Type B pancreatic cell (in vitro differentiated cells): ENCODE data around the gene MGAT5. TPM values are rescaled to one million over a fixed set of nuclear protein-coding genes. Genes with fewer than 3 reads are reported as not detected.

Experiments
- DNase-seq: peaks from one replicate; pipeline ENCODE4 v3.0.0; 2021; ENCODE audit warnings: mixed read lengths; ENCODE audit not compliant: unreplicated experiment; ENCODE audit errors: extremely low spot score
- H3K27ac Mint-ChIP-seq: 2 replicates; pipeline ENCODE4 v1.8.0; 2021; ENCODE audit warnings: mild to moderate bottlenecking, mixed read lengths
- H3K27me3 Mint-ChIP-seq: 2 replicates; pipeline ENCODE4 v1.8.0; 2021; ENCODE audit warnings: mixed read lengths
- H3K36me3 Mint-ChIP-seq: 2 replicates; pipeline ENCODE4 v1.8.0; 2021; ENCODE audit warnings: mixed read lengths
- H3K4me1 Mint-ChIP-seq: one replicate; pipeline ENCODE4 v1.8.0; 2021; ENCODE audit warnings: mixed read lengths; ENCODE audit not compliant: unreplicated experiment
- H3K4me3 Mint-ChIP-seq: 2 replicates; pipeline ENCODE4 v1.8.0; 2021; ENCODE audit warnings: mild to moderate bottlenecking, mixed read lengths
- H3K9me3 Mint-ChIP-seq: 2 replicates; pipeline ENCODE4 v1.8.0; 2021; ENCODE audit warnings: mixed read lengths
- total RNA-seq: library from RNA; stranded (reverse); gene quantifications from 2 replicates; pipeline ENCODE4 v1.2.1, GENCODE V29; 2021; ENCODE audit warnings: low replicate concordance
- TF ChIP-seq, protein P1 (sequence below): fragments of 200-600 bp; sonication (generic); conservative IDR thresholded peaks from 2 replicates; pipeline ENCODE4 v1.5.0; 2021; ENCODE audit warnings: antibody characterized with exemption, mild to moderate bottlenecking

MGAT5 gene
- total RNA-seq, 1 donor from 2014 or later = 37.2 TPM

DNA sequence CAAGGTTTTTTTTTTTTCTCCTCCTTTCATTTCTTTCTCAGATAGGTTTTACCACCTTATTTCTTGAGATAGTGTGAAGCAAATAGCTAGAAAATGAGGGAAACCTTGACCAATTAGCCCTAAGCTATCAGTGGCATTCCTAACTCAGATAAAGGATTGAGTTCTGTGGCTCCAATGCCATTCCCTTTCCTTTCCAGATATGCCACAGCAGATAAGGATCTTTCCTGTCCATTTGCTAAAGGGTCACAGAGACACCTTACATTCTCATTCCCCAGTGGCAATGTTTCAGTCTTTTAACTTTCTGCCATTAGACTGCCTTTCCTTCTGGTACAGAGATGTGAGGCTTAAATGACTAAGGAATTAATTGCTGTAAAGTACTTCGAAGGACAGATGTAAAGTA, 81.7 kb downstream of the MGAT5 start:
- Mint-ChIP-seq H3K27me3 (no peaks in the 10 kb centered on the region), H3K9me3 (peaks cover 7% of the 10 kb centered on the region), H3K36me3 (peaks cover 6% of the 10 kb centered on the region), H3K4me1 (no peaks in the 10 kb centered on the region), H3K27ac (no peak overlapping the region), H3K4me3 (no peak overlapping the region)
- DNase-seq = no peak
- TF ChIP-seq, protein P1, sequence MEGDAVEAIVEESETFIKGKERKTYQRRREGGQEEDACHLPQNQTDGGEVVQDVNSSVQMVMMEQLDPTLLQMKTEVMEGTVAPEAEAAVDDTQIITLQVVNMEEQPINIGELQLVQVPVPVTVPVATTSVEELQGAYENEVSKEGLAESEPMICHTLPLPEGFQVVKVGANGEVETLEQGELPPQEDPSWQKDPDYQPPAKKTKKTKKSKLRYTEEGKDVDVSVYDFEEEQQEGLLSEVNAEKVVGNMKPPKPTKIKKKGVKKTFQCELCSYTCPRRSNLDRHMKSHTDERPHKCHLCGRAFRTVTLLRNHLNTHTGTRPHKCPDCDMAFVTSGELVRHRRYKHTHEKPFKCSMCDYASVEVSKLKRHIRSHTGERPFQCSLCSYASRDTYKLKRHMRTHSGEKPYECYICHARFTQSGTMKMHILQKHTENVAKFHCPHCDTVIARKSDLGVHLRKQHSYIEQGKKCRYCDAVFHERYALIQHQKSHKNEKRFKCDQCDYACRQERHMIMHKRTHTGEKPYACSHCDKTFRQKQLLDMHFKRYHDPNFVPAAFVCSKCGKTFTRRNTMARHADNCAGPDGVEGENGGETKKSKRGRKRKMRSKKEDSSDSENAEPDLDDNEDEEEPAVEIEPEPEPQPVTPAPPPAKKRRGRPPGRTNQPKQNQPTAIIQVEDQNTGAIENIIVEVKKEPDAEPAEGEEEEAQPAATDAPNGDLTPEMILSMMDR = no peak

DNA sequence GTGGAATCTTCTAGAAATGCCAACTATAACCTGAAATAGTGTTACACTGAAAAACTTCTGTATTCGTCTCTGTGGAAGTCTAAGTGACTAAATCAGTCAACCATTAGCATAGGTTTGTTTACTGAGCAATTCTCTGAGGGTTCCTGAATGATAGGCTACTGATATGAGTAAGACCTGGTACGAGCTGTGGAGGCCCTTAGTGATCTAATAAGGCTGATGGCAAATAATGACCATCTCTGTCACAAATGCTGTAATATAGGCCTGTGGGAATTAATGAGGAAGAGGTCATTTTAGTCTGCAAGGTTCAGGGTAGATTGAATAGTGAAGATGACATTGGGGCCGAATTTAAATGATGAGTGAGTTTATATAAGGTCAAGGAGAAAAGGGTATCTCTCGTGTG, 82.5 kb downstream of the MGAT5 start:
- no peaks in the 10 kb centered on the region for H3K27me3 Mint-ChIP-seq
- H3K9me3 Mint-ChIP-seq = peaks cover 4% of the 10 kb centered on the region
- TF ChIP-seq, protein P1 = no peak
- H3K4me3 Mint-ChIP-seq = no peak overlapping the region
- peaks cover 4% of the 10 kb centered on the region for H3K36me3 Mint-ChIP-seq
- no peak overlapping the region for H3K27ac Mint-ChIP-seq
- DNase-seq = no peak
- no peaks in the 10 kb centered on the region for H3K4me1 Mint-ChIP-seq

DNA sequence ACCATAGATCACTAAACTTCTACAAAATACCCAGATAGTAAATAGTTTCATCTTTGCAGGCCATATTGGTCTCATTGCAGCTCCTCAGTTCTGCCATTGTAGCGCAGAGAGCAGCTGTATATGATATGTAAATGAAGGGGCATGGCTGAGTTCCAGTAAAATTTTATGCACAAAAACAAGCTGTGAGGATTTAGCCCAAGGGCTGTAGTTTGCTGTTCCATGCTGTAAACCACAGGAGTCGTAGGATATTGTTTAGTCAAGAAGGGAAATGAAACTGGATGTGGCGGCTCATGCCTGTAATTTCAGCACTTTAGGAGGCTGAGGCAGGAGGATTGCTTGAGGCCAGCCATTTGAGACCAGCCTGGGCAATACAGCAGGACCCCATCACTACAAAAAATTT, 83.0 kb downstream of the MGAT5 start:
- Mint-ChIP-seq H3K9me3 (no peaks in the 10 kb centered on the region), H3K36me3 (no peaks in the 10 kb centered on the region), H3K4me3 (no peak overlapping the region), H3K27me3 (no peaks in the 10 kb centered on the region), H3K27ac (no peak overlapping the region), H3K4me1 (no peaks in the 10 kb centered on the region)
- DNase-seq = no peak
- TF ChIP-seq, protein P1 = no peak

DNA sequence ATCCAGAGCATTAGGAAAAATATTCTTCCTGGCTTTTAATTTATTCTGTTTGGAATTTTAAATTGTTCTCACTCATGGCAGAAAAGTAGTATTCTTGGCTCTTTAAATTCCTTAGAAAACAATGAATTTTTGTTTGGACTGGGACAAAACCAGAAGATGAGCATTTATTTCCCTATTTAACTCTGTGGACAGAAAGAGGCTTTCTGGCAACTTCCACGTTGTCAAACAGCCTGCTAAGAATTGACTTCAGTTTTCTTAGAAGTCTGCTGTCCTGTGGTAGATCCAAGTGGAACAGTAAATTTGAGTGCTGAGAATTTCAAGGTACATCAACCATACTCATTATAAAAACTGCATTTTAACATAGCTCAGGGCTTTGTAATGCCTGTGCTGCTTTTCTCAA, 83.8 kb downstream of the MGAT5 start:
- TF ChIP-seq, protein P1 = no peak
- Mint-ChIP-seq H3K4me1 (no peaks in the 10 kb centered on the region), H3K27ac (no peak overlapping the region), H3K36me3 (no peaks in the 10 kb centered on the region), H3K27me3 (no peaks in the 10 kb centered on the region), H3K9me3 (no peaks in the 10 kb centered on the region), H3K4me3 (no peak overlapping the region)
- no peak for DNase-seq

DNA sequence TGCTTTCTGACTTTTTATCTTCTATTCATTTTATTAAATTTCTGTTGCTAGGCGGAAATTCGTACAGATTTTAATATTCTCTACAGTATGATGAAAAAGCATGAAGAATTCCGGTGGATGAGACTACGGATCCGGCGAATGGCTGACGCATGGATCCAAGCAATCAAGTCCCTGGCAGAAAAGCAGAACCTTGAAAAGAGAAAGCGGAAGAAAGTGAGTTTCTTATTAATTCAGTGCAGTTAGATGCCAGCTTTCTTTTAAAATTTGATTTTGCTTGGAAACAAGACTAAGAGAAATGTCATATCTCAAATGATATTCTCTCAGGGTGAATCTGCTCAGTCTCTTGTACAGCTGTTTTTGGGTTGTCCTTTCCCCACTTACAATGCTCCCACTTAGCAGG, 84.3 kb downstream of the MGAT5 start:
- H3K27ac Mint-ChIP-seq = no peak overlapping the region
- H3K36me3 Mint-ChIP-seq = peaks cover 5% of the 10 kb centered on the region
- no peaks in the 10 kb centered on the region for H3K9me3 Mint-ChIP-seq
- TF ChIP-seq, protein P1 = no peak
- no peaks in the 10 kb centered on the region for H3K27me3 Mint-ChIP-seq
- no peaks in the 10 kb centered on the region for H3K4me1 Mint-ChIP-seq
- DNase-seq = no peak
- H3K4me3 Mint-ChIP-seq = no peak overlapping the region

DNA sequence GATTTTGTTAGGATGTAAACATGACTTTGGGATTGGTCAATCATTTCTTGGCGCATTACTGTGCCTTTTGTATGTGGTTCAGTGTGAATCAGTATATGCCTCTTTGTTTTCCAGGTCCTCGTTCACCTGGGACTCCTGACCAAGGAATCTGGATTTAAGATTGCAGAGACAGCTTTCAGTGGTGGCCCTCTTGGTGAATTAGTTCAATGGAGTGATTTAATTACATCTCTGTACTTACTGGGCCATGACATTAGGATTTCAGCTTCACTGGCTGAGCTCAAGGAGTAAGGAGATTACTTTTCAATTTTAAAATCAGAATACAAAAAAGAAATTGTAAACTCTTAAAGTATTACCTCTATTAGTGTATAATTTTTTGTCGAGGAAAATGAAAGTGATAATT, 87.6 kb downstream of the MGAT5 start:
- H3K4me1 Mint-ChIP-seq = no peaks in the 10 kb centered on the region
- H3K27me3 Mint-ChIP-seq = no peaks in the 10 kb centered on the region
- no peak for DNase-seq
- TF ChIP-seq, protein P1 = no peak
- peaks cover 10% of the 10 kb centered on the region for H3K36me3 Mint-ChIP-seq
- no peaks in the 10 kb centered on the region for H3K9me3 Mint-ChIP-seq
- H3K27ac Mint-ChIP-seq = no peak overlapping the region
- no peak overlapping the region for H3K4me3 Mint-ChIP-seq
